ENCODE data around the gene BANF2. TPM values are rescaled to one million over a fixed set of nuclear protein-coding genes. Genes with fewer than 3 reads are reported as not detected.

The BANF2 gene
- total and polyA plus RNA-seq, 2 of the 4 experiments (the other 2 are of a cell fraction) = not detected

GRCh38 chr20:17762243-17762872, 62.6 kb downstream of the BANF2 start:
- Histone ChIP-seq H3K9me1 (ENCODE audit: insufficient read depth, low read length) (0 out of 2 replicates have a peak, but pooled peaks cover 2% of the 10 kb centered on the region), H3K79me1 (ENCODE audit: low read depth in 1 of 2, low read length in 2 of 2) (no peaks in the 10 kb centered on the region), H3K4ac (ENCODE audit: low read depth, low read length) (no peak overlapping the region), H4K91ac (ENCODE audit: insufficient read depth, low read depth, low read length) (no peak overlapping the region), H3K18ac (ENCODE audit: low read depth, low read length) (no peak overlapping the region), H3K36me3 (ENCODE audit: control insufficient read depth, insufficient read depth, low read length) (no peaks in the 10 kb centered on the region), H4K5ac (ENCODE audit: low read depth, low read length) (no peak overlapping the region), H3K9me3 (ENCODE audit: control insufficient read depth, insufficient read depth, low read length) (peaks cover 12% of the 10 kb centered on the region), H4K8ac (ENCODE audit: low read depth in 2 of 2, low read length in 2 of 2) (no peak overlapping the region), H3K27me3 (ENCODE audit: control insufficient read depth, insufficient read depth, low read length) (peaks cover 4% of the 10 kb centered on the region), H3K4me2 (ENCODE audit: low read depth, low read length) (no peak overlapping the region), H2BK5ac (ENCODE audit: low read depth, low read length, poor library complexity, severe bottlenecking) (no peak overlapping the region), H2BK20ac (ENCODE audit: low read depth, low read length) (no peak overlapping the region), H2AFZ (replicated peaks; ENCODE audit: low read length, poor library complexity) (no peak overlapping the region), H3K56ac (ENCODE audit: extremely low read depth, insufficient read depth, low read length) (no peak overlapping the region), H3K4me3 (ENCODE audit: insufficient read depth, low read depth, low read length) (no peak overlapping the region), H3K14ac (replicated peaks; ENCODE audit: low read depth, low read length) (no peak overlapping the region), H3K23ac (ENCODE audit: low read depth, low read length) (no peak overlapping the region), H2AK5ac (ENCODE audit: low read depth, low read length) (no peak overlapping the region), H3K9ac (ENCODE audit: low read depth, low read length) (no peak overlapping the region), H2BK15ac (ENCODE audit: low read depth, low read length) (no peak overlapping the region), H2BK120ac (ENCODE audit: low read depth, low read length) (no peak overlapping the region), H2AK9ac (replicated peaks; ENCODE audit: low read depth, low read length, poor library complexity) (no peak overlapping the region), H4K20me1 (ENCODE audit: insufficient read depth, low read length) (no peaks in the 10 kb centered on the region), H3K27ac (ENCODE audit: insufficient read depth, low read length) (no peak overlapping the region), H3K4me1 (ENCODE audit: control insufficient read depth, insufficient read depth, low read length) (no peaks in the 10 kb centered on the region)
- no peak for ATAC-seq (ENCODE audit: low read depth)
- POLR2A ChIA-PET (ENCODE audit: unreplicated experiment) = no interaction called here
- whole genome bisulfite sequencing, 2 experiments (ENCODE audit: extremely low coverage in 2 of 2, insufficient read length in 1 of 2) = no CpG with 5 or more reads among the region's 7 CpGs
- TF ChIP-seq RFX5 (IDR thresholded peaks at IDR 0.05; ENCODE audit: low read depth, low read length) = no peak
- TF ChIP-seq BHLHE40 (IDR thresholded peaks at IDR 0.05; ENCODE audit: low read depth, low read length) = no peak
- no peak for TF ChIP-seq RCOR1 (IDR thresholded peaks at IDR 0.05; ENCODE audit: insufficient replicate concordance, low read length)
- TF ChIP-seq MXI1 (IDR thresholded peaks at IDR 0.05; ENCODE audit: borderline replicate concordance, low read depth, low read length) = no peak
- TF ChIP-seq POLR2A (IDR thresholded peaks at IDR 0.05; ENCODE audit: low read depth, low read length) = no peak
- dilution Hi-C loops (cut with HindIII; ENCODE audit: low sequenced_read_pairs, unreplicated experiment) (no loop called here), intact Hi-C loops (cut with micrococcal nuclease) (no loop called here), in situ Hi-C loops (cut with MboI; ENCODE audit: low sequenced_read_pairs) (no loop called here)
- BruUV-seq (replicated peaks) = no TSS peak
- CTCF ChIA-PET = no interaction called here
- DNase-seq = no peak

Data from IMR-90 (cell line).